GM12892 (cell line): ENCODE results near the gene UBALD1.

Experiments
- DNase-seq: peaks from one replicate; pipeline ENCODE4 v3.0.0; 2011; ENCODE audit not compliant: insufficient read length
- FAIRE-seq: peaks from 2 replicates; lab custom pipeline; 2011; peaks lifted over from hg19 to GRCh38; lab: Jason Lieb, UNC
- POLR2A ChIP-seq: IDR thresholded peaks from 2 replicates; pipeline ENCODE4 v1.6.1; 2011; ENCODE audit warnings: low read depth, low read length, control low read depth
- POLR2AphosphoS5 ChIP-seq: IDR thresholded peaks from 2 replicates; pipeline ENCODE4 v1.6.1; 2011; ENCODE audit warnings: low read depth, low read length, control low read depth
- TAF1 ChIP-seq: IDR thresholded peaks from 2 replicates; pipeline ENCODE4 v1.6.1; 2011; ENCODE audit warnings: low read depth, mild to moderate bottlenecking, control low read depth, low read length, borderline replicate concordance

The UBALD1 gene

DNA sequence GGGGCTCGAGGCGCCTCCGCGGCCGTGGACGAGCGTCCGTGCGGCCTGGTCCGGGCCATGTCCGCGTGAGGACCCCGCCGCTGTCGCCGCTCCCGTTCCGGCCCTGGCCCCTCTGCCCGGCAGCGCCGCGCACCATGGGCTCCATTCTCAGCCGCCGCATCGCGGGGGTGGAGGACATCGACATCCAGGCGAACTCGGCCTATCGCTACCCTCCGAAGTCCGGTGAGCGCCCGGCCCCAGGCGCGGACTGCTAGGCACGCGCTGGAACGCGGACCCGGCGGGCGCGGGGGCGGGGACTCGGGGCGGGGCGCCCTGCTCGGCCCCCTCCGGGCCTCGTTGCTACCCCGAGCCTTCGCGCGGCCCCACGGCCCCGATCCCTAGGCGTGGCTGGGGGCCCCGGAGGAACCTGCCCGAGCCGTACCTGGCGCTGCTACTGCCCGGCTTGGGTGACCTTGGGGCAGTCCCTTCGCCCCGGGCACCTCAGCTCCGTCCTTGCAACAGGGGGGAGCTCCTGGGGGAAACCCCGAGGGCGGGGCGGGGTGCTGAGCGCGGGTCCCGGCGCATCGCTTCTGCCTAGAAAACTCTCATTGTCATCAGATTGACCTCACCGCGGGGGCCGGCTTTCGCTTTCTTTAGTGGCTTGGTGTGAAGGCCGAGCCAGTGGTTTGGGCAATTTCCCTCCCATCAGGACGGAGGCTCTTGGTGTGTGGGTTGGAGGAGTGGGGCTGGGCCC is 10.3 kb upstream of the UBALD1 start:
- TF ChIP-seq POLR2AphosphoS5, result no peak; the same call in 1 of the 2 replicates
- TF ChIP-seq POLR2A, result peak; percentile 86
- peak; percentile 22; the same call in 1 of the 2 replicates for TF ChIP-seq TAF1
- FAIRE-seq, result no peak
- peak; percentile 81 for DNase-seq

DNA sequence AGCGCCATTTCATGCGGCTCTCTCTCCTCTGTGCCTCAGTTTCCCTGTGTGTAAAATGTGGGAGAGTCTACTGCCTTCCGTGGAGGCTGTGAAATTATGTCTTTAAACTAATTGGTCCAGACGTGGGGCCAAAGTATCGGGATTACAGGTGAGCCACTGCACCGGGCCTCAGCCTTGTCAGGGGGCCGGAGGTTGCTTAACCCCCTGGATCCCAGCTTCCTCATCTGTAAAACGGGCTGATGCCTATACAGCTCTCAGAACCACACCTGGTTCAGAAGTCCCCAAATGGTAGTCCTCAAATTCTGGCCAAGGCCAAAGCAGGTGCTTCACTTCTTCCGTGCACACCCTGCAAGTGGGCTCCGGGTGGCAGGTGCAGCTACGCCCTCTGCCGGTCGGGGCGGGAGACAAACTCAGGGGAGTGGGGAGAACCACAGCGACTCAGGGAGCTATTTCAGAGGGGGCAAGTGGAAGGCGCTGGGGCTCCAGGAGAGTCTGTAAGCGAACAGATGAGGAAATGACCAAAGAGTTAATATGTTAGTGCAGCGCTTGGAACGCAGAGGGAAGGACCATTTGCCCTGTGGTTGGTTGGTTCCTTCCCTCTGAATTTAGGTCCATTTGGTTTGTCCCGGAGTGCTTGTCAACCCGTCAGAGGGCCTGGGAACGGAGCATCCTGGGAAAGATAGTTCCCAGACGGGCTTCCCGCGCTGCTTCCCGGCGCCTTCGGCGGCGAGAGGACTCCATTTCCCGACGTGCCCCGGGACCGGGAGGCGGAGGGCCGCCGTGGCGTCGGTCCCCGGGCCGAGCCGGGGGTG is 9.5 kb upstream of the UBALD1 start, which contains the start of gene MGRN1:
Gene MGRN1 (plus strand): TSS at position 812 of the 812 bp plus-strand sequence. CDS start 135 bp downstream, outside the sequence.
- FAIRE-seq (peak; percentile 98), DNase-seq (peak; percentile 91)
- TF ChIP-seq POLR2A (no peak), TAF1 (no peak), POLR2AphosphoS5 (no peak)

DNA sequence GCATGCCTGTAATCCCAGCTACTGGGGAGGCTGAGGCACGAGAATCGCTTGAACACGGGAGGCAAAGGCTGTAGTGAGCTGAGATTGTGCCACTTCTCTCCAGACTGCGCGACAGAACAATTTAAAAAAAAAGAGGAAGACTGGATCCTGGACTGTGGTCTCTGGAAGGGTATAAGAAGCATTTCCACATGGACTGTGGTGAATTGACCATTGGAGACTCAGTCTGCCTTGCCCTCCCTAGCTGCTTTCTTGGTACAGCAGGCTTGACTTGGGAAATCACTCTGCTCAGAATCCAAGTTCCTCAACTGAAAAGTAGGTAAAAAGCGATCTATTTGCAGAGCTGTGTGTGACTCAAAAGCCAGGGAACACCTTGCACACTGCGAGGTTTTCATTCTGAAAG is 8.9 kb upstream of the UBALD1 start:
- DNase-seq (no peak), FAIRE-seq (no peak)
- TF ChIP-seq POLR2A (no peak), TAF1 (no peak), POLR2AphosphoS5 (no peak)

DNA sequence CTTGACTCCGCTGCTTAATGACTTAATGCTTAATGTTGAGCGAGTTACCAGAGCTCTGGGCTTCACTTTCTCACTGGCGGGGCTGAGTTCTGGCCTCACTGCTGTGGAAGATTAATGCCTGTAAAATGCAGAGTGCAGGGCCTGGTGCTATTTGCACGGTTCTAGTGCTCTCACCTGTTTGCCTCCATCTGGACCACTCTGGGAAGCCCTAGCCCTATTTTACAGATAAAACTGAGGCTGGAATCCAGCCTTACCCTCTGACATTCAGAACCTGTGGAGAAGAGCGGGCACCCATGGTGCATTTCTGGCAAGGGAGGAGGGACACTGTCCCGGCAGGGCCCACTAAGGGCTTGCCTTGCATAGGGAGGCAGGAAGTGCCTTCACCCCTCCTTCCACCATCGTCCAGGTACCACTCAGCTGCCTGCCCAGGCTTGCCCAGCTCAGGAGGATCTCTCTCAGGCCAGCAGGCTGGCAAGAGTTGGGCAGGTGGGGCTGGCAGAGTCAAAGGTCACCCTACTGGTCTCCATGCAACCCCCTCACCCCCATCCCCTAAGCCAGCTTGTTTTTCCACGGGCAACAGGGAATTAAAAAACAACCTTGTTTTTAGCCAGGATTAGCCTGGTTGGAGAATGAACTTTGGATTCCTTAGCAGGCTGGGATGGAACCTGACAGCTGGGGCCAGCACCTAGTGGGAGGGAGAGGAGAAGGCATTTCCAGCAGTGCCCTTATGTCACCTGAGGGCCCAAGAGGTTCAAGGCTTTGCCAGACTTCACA is 4.1 kb upstream of the UBALD1 start:
- TF ChIP-seq TAF1, result no peak
- TF ChIP-seq POLR2A, result no peak
- TF ChIP-seq POLR2AphosphoS5, result no peak
- DNase-seq (no peak), FAIRE-seq (no peak)

DNA sequence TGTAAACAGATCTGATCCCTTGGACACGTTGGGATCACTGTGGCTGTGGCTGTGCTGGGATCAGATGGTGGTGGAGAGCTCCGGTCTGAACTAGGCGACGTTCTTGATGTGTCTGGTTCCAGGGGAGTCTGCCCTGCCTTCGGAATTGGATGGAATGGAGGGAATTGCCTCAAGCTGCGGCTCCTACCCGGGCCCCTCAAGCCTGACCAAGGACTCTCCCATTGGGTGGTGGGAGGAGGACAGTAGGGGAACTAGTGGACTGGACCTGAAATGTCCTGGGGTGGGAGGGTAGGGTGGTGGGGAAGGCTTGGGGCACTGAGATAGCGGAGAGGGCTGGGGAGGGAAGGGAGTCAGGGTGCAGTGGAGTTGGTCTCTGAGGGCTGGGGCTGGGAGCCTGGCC is 3.2 kb upstream of the UBALD1 start:
- TF ChIP-seq POLR2AphosphoS5 (no peak), TAF1 (no peak)
- no peak for FAIRE-seq
- no peak for DNase-seq

DNA sequence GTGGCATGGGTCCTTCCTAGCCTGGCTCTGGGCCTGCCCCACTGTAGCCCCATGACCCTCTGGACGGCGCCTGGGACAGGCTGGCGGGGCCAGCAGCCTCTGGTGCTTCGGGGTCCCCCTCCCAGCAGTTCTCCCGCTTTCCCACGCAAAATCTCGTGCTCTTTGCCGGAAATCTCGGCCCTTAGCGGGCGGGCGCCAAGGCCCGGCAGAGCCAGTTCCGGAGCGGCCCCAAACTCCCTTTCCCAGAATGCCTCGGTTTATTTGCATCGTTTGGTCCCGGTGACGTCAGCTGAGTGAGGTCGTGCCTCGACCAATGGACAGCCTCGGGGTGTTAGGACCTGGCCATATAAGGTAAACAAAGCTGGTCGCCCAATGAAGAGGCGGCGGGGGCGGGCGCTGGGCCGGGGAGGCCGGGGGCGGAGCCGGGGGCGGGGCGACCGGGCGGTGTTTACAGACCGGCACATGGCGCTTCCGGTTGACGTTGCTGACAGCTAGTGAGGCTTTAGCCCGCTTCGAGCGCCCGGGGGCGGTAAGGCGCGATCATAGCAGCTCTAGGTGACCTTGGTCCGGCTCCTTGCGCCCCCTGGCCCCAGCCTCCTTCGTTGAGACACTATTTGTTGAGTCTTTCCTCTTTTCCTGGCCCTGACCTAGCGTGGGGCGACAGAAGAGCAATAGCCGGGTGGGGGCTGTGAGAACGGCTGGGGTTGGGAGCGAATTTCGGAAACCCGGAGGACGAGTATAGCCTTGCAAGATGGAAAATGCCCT is 1.5 kb upstream of the UBALD1 start:
- FAIRE-seq, result peak; percentile 98

DNA sequence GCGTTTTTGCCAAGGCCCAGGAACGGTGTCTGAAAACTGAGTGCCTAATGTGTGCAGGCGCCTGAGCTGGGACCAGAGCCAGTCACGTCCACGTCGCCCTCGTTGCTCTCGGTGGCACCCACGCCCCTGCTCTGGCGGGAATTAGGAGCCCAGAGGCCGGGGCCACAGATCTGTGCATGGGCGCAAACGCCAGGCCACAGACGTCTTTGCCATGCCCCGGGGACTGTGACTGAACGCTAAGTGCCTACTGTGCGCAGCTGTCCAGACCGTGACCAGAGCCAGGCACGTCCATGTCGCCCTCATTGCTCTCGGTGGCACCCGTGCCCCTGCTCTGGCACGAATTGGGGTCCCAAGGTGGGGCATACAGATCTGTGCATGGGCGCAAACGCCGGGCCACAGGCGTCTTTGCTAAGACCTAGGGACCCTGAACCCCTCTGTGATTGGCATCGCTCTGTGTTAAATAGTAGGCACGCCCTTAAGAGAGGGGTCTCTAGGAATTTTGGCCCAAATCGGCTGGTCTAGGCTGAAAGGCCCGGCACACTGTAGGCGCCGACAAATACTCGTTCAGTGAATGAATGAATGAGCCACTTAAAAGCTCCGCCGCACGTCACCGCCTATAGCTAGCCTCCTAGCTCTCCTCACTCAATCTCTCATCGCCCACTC is 827 bp upstream of the UBALD1 start:
- no peak for DNase-seq
- no peak for FAIRE-seq
- TF ChIP-seq POLR2A, result no peak
- no peak for TF ChIP-seq POLR2AphosphoS5
- TF ChIP-seq TAF1, result no peak

More for the DNA sequence above, 1.5 kb upstream of the UBALD1 start:
- DNase-seq, result peak; percentile 98
- peak; percentile 72 for TF ChIP-seq POLR2A
- TF ChIP-seq TAF1, result no peak; the same call in 1 of the 2 replicates
- TF ChIP-seq POLR2AphosphoS5, result peak; percentile 44; the same call in 1 of the 2 replicates

DNA sequence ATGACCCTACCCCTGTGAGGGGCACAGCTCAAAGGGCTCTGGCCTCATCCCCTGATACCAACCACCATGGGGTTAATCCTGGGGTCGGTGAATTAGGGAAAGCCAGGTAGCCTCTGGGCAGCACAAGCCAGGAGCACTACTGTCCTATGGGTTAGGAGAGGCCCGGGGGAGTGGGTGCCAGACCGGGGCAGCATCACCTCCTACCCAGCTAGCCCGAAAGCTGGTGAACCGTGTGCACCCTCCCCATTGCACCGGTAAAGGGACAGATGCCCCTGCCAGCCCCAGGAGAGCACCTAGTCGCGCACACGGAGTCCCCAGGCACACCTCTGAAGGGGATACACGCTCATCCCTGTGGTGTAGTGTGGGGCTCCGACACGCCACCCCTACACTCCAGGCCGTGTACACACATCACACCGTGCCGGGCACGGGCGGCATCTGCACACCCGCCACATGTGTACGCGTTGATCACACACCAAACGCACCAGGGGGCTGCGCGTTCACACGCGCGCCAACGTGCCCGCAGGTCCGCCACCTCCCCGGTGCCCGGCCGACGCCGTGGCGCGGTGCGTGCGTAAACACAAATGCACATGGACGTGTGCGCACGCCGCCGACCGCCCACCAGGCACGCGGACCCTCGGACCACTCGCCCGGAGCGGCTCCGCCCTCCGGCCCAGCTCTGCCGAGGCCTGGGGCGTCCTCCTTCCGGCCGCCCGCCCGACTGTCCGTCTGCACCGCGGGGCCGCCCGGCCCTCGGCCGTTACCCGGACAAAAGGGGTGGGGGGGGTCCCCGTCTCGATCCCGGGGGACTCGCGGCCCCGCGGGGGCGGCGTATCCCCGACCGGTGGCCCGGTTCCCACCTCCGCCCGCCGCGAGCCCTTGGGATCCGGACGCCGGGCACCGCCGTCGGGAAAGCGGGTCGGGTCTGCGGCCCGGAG is 785 bp downstream of the UBALD1 start:
- FAIRE-seq, result peak; percentile 84
- no peak for TF ChIP-seq POLR2A
- no peak for TF ChIP-seq TAF1
- peak; percentile 22; the same call in 1 of the 2 replicates for TF ChIP-seq POLR2AphosphoS5
- peak; percentile 60 for DNase-seq

DNA sequence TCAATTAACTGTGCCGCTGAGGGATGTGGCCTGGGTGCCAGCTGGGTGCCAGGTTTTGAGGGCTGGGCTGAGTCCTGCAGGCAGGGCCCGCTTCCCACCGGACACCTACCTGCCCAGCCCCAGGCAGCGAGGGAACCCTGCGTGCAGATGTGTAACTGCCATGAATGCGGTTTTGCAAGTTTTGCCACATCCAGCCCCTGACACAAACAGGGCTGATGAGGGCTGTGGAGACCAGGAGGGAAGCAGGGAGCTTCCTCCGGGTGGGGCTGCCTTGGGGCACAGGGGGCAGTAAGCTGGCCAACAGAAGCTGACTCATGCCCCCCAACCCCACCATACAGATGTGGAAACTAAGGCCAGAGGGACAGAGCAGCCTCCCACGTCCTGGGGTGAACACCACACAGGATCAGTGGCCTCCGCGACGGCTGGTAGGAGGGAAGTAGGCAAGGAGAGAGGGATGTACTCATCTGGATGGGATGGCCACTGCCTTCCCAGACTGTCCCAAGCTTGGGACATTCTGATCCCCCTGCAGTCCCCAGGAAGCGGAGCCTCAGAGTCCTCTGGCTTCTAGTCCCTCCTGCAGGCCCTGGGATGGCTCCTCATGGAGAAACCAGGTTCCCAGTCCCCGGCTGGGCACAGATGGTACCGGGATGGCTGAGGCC is 1.6 kb downstream of the UBALD1 start:
- TF ChIP-seq POLR2AphosphoS5 (no peak), POLR2A (no peak), TAF1 (no peak)
- DNase-seq, result no peak
- FAIRE-seq, result no peak
